HuH-7 (cell line): ENCODE measurements around the gene PRKN.
"Not testable (repeated sequence)": the region's sequence is repeated elsewhere in the genome, so short reads cannot be mapped to it uniquely, and the experiment has no call there.

Experiments used
- DNase-seq: peaks from one replicate; pipeline ENCODE4 v3.0.0; 2011; ENCODE audit warnings: low spot score

PRKN gene

DNA sequence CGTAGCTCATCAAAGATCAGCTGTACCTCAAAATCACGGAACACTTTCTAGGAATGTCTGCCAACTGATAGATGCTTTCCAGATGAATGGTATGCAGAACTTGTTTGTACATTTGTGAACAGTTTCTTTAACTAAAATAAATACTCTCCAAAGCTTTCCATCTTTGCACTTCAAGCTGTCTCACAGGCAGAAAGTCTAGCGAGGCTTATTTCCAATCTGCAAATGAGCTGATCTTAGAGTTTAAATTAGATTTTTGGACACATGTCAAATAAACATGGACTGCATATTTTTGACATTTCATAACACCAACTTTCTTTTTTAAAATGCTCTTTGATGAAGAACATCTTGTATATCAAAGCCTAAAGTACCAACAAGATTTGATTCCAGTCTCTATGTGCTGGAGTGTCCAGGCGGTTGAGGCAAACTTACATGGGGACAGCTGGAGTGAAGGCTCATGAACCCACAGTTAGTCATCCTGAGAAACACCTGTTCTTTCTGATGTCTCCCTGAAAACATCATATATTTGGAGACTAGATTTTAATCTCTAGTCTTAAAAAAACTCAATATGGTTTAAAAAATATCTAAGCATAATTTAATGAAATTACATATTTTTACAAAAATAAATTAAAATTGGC lies 1185.1 kb downstream of the PRKN start:
- no peak for DNase-seq

DNA sequence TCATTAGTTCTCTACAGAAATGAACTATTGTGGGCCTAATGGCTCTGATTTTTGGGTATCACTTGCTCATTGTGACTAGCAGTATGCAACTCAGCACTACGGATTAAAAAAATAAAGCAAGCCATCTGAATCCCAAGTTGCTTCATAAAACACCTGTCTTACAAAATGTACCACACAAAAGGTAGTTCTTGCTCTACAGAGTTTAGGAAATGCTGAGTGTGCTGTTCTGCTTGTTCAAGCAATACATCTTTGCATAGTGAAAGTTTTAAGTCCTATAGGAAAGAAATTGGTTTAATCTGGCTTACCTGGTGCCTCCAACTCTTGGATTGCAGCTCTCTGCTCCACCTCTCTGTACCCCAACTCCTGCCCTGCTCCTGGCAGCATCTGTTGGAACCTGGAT lies 1187.0 kb downstream of the PRKN start:
- DNase-seq = no peak

DNA sequence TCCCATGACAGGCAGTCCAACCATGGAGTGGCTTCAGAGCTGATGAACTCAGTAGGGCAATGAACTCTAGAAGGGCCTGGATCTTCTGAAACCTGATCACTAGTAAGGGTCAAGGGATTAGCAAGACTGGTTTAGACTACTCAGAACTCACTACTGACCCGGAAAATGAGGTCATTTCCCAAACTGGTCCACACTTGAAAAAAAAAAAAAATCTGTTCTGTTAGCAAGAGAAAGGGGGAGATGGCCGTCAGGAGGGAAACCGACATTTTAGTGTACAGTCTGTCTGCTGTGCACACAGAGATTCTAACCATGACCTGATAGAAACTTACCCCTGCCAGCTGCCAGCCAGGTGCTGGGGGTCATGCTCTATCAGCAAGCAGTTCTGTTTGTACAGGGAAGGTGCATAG lies 1191.3 kb downstream of the PRKN start:
- DNase-seq = no peak

DNA sequence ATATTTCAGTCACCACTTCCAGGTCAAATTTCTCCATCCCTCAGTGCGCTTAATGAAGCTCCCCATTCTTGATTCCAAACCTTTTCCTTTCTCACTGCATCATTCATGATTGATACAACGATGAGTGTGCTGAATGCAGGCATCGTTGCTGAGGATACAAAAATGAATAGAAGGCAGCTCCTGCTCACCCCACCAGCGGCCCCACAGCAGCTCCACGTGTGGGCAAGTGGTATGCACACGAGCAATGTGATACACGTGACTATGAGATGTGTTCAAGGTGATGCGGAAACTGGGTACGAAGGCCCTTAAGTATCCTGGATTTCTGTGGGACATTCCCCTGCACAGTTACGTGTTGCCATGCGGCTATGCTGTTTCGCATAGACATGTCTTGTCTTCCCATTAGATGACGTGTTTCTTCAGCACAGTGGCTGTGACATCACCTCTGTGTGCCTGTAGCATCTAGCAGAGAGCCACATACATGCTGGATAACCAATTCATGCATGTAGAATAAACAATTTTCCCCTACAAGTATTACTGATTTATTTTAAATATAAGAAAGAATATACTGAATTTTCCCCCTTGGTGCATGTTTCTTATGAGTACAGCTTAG lies 1193.2 kb downstream of the PRKN start:
- DNase-seq = no peak

DNA sequence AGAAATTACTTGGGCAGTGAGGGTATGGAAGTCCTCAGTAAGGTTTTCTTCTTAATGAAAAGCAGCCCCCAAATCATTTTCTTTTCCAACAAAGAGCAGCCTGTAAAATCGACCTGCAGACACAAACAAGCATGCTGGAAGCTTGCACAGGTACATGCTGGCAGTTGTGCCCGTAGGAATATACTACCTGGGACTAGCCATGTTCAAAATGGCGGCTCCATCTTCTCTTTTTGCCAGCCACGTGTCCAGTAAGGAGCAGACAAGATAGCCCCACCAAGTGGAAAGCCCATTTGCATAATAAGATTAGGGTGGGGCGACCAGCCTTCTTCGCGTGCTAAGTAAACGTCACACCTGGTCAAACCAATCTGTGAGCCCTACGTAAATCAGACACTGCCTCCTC lies 1194.3 kb downstream of the PRKN start:
- DNase-seq = no peak

DNA sequence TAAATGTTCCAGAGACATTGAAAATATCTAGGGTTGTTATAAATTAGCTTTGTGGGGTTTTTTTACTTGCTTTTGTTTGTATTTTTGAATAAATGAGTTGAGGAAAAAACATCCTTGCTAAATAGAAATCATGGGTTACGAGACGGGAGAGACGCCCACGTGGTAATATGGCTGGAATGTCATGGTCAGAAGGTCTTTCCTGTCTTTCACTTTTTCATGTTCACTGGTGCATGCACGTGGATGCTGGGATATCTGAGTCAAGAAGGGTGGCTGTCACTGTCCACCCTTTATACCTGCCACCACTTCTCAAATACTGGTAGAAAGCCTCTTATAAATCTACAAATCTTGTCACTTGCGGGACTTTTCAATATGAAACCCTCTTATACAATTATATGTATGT lies 1195.0 kb downstream of the PRKN start:
- DNase-seq = no peak

DNA sequence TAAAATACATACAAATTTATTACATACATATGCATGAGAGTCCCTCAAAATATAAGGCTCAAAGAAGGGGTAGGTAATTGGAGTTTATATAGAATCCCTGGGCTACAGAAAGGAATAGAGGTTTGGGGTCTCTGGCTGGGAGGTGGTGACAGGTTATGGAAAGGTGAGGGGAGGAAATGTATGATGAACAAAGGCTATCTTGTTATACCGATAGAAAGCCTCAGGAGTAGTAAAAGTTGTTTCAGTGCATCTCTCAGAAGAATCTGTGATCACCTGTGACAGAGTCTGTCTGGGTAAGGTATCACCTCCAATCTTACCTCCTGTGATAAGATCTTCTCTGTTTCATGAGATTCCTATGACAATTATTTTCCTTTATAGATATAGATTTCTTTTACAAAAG lies 1200.8 kb downstream of the PRKN start:
- DNase-seq = no peak

DNA sequence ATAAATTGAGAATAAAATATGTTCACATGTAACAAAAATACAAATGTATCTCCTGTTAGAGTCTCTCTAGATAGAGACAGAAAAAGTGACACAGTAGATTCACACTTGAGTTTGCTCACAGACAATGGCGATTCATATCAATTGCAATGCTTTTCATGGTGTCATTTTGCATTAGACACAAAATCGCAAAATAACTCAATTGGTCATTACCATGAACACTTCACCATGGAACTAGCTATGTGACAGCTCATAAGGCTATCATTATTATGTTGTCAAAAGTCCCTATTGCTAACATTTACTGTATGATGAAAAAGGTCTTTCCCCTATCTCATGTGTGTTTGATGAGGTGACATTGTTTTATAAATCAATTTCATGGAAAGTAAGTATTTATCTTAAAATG lies 1204.2 kb downstream of the PRKN start:
- no peak for DNase-seq

DNA sequence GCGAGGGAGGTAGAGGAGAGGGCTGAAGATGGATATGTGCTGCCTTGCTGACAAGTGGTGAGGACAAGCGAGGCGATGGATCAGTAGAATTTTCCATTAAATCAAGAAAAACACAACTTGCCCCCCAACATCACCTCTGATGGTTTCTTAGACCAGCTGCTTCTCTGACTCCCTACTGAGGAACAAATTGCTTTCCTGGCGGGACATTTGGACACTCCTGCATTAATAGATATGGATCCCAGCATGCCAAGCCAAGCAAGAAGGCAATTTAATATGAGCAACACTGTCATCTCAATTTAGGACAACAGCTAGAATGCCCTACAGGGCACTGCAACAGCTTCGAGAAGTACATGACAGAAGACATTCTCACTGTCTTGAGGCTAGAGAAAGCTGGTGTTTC lies 1205.3 kb downstream of the PRKN start:
- no peak for DNase-seq

DNA sequence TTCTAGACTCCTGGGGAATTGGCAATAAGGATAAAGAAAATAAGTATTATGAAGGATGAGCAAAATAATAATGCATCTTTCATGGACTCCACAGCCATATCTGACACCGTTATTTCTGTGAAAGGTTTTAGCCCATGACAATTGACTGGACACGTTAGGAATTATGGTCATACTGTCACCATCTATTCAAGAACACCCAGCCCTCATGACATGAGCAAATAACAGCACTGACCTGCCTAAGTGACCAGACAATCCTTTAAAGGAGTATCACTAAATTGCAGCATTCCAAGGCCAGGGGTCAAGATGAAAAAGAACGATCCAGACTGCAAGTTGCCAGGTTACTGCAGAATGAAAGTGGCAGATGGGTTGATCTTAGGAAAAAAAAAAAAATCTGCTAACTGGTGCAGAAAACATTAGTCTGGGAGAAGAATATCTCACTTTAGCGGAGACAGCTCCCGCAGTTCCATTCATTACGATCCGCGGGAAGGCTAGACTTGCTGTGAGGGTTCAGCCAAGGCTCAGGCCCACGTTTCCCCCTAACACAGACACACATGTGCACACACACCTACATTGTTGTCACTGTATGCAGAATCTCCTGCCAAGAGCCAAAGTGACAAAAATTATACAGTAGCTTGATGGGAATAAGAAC lies 1216.0 kb downstream of the PRKN start:
- no peak for DNase-seq

DNA sequence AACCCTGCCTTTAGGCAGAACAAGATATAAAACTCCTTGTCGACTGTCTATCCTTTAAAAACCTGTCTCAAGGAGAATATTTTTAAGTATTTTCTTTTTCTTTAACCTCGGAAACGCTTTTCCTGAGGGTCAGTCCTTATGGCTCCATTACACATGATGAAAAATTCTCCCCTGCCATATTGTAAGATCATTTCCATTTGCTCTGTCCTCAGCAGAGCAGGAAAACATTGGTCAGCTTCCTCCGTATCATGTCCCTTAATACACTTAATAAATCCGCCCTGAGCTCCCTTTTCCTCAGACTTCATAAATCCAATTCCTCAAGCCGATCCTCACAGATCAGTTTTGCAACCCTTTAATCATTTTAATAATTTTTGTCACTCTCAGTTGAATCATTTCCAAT lies 1219.2 kb downstream of the PRKN start:
- no peak for DNase-seq

DNA sequence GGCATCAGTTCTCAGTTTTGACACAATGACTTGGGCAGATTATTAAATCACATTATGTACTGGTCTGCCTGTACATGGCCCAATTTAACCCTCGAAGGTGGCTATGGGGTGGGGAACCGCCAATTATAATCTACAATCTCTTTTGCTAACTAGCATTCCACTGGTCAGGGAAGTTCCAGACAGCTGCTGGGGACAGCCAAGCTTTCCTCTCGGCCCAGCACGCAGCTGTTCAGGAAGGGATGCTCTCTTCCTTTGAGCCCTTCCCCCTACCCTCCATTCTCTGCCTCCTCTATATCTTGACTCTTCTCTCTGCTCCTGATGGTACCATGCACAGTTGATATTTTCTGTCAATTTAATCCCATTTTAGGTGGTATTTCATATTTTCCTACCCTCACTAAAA lies 1220.2 kb downstream of the PRKN start:
- no peak for DNase-seq

DNA sequence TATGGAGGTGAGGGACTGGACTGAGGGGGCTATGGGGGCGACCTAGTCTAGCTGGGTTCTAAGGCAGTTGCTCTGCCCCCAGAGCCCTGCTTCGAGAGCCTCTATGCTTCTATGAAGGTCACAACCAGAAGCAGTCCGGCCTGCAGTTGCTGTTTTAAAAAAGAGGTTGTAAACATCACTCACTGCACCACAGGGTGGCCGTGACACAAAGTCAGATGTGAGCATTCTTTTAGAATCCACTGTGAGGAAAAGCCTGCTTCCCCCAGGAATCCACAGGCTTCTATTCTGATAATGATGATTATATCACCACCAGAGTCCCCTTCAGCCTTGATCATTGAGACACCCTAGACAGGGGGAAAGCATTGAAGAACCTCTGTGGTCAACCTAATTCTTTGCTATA lies 1224.0 kb downstream of the PRKN start:
- DNase-seq = no peak

DNA sequence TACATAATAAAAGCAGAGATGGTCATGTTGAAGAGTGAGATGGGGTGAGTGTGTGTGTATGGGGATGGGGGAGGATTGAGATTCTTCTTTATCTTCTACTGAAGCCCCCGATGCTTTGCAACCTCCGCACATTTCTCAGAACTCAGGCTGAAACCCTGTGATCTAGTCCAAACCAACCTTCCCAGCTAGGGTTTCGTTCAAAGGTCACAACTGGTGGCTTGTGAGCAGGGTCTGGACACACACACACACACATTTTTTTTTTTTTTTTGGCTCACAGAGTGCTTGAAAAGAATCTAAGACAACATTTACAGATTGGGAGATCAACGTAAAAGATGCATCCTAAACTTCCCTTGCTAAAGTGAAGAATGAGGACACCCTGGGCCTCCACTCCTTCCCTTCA lies 1228.7 kb downstream of the PRKN start:
- no peak for DNase-seq

DNA sequence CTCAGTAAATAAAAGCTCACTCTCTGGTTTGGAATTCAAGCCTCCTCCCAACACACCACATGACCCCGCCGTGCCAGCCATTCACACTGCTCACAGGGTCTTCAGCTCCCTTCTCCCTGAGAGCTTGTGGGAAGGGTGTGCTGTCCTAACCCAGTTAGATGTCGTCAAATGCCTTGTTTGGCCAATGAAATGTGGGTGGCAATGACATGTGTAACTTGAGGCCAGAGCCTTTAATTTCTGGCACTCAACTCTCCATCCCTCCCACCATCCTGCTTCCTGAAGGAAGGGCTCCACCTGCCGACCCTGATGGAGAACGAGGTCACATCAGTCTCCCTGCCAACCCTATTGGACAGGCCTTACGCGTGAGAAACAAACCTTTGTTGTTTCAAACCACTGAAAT lies 1229.2 kb downstream of the PRKN start:
- DNase-seq = peak; percentile 21

DNA sequence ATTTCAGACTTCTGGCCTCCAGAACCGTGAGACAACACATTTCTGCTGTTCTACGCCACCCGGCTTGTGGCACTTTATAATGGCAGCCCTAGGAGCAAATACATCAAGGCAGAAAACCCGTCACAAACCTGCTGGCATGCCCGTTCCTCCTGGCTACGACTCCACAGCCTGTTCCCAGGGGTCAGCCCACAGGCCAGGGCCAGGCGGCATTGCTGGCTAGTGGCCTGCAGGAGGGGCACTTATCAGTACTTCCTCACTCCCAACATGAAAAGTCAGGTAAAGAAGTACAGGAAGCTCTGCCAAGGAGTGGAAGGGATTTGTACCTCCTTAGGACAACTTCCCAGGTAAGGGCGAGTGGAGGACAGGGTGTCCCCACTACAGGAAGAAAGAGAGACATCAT lies 1230.6 kb downstream of the PRKN start:
- no peak for DNase-seq

DNA sequence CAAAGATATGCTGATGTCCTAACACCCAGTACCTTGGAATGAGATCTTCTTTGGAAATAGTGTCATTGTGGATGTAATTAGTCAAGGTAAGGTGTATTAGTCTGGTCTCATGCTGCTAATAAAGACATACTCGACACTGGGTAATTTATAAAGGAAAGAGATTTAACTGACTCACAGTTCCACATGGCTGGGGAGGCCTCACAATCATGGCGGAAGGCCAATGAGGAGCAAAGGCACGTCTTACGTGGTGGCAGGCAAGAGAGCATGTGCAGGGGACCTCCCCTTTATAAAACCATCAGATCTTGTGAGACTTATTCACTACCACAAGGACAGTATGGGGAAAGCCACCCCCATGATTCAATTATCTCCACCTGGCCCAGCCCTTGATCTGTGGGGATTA lies 1231.3 kb downstream of the PRKN start:
- DNase-seq = not testable (repeated sequence)

DNA sequence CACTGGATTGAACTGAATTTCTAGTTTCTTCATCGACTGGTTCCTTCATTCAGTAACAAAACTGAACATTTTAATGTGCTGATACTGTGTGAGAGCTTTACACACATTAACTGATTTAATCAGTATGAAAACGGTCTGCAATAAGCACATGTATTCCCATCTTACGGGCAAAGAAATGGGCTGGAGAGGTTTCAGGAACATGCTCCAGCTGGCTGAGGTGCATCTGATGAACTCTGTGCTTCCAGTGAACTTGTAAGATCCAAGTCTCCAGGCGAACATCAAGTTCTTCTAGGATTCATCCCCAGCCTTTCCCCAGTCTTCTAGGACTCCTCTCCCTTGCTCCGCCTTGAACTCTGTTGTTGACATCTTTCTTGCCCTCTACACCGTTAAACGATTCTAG lies 1233.0 kb downstream of the PRKN start:
- DNase-seq = no peak

DNA sequence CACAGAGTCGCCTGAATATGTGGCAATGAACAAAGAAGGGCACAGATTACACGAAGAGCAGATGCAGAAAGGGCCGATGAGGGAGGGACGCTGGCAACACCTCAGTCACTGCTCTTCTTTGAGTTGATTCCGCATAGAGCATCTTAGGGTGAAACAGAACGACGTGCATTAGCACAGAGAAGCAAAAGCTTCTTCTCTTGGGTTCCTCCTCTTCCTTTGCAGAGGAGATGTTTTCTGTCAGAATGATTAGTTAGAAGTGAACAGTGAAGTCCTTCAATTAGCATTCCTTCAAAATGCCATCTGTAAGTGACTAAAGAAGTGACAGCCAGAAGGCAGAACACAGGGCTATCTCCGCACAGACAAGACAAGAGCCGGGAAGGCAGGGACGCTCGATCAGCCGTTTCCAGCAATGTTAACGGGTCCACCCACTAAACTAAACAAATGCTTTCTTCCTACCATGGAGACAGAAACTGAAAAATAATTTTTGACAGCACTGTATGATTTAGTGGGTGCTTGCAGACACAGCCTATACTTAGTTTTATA lies 1233.9 kb downstream of the PRKN start:
- DNase-seq = no peak

DNA sequence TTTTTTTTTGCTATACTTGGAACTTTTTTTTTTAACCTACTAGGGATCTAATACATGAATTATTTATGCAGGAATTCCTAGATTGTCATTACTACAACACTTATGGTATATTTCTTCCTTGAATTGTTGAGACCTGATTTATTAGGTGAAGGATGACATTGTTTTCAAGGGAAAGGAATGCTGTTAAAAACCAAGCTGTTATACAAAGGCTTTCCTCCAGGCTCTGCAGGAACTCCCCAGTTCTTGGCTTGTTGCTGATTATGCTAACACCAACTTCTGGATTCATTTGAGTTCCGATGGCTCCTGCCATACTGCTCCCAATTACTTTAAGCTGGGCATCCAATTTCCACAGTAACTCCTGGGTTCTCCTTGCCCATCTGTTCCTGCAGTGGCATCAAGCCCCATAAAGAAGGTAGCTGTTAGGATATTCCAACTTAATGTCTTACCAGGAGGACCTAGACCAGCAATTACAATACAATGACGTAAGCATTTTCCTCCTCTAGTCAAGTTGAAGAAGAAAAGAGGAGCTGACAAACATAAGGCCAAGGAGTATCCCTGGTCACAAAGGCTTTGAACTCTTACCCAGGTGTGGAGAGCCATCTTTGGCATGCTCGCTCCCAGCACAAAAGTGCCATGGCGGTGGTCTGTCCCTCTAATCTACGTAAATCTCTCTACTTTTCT lies 1237.8 kb downstream of the PRKN start:
- no peak for DNase-seq

DNA sequence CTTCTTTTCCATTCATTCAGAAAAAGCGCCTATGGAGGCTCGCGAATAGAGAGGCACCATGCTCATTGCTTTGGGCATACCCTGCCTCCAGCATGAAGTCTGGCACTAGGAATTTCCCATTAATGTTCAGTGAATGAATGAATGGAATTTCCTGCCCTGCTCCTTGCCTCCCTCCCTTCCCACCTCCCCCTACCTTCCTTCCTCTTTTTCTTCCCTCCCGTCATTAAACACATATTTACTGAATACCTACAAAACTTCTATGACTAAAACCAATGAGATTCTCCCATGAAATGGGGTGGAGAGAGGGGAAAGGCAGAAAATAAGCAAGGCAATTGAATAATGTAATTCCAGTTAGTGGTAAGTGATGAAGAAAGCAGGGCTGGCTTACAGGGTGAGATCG lies 1239.9 kb downstream of the PRKN start:
- no peak for DNase-seq

DNA sequence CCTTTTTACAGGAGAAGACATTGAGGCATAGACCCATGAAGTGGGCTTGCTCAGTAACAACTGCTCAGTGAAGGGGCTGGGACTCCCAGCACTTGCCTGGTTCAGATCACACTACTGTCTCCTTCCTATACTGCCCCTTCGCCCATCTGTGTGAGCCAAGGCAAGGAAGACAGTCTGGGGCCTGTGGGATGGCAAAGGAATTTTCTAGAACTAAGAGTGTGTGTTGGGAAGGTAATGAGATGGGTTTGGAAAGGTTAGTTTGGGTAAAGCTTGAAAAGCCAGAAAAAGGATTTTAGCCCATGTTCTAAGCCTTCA lies 1240.4 kb downstream of the PRKN start:
- DNase-seq = no peak
